GM23248 (cell line): Measurements from ENCODE around the gene BTAF1. TPM values are rescaled to one million over a fixed set of nuclear protein-coding genes. Genes with fewer than 3 reads are reported as not detected.

Experiments used
- DNase-seq: peaks from one replicate; pipeline ENCODE4 v3.0.0-alpha.2; 2015
- H2AFZ ChIP-seq: fragments of 200-600 bp; sonication (generic); 2 replicates; pipeline ENCODE4 v1.6.1; 2016; ENCODE audit warnings: antibody characterized with exemption
- H3F3A ChIP-seq: fragments of 200-600 bp; sonication (generic); 2 replicates; pipeline ENCODE4 v1.6.1; 2016; ENCODE audit warnings: mild to moderate bottlenecking, antibody characterized with exemption, mixed run types; ENCODE audit not compliant: insufficient read depth
- H3K27ac ChIP-seq: fragments of 200-600 bp; sonication (generic); 2 replicates; pipeline ENCODE4 v1.5.1; 2016; ENCODE audit warnings: mild to moderate bottlenecking
- H3K27me3 ChIP-seq: fragments of 200-600 bp; sonication (generic); replicated peaks from 2 replicates; pipeline ENCODE4 v1.6.1; 2016; ENCODE audit warnings: mild to moderate bottlenecking; ENCODE audit not compliant: insufficient read depth
- H3K36me3 ChIP-seq: fragments of 200-600 bp; sonication (generic); 2 replicates; pipeline ENCODE4 v1.6.1; 2016; ENCODE audit warnings: low read depth, mild to moderate bottlenecking
- H3K4me1 ChIP-seq: fragments of 200-600 bp; sonication (generic); 2 replicates; pipeline ENCODE4 v1.6.1; 2016; ENCODE audit warnings: mild to moderate bottlenecking; ENCODE audit not compliant: insufficient read depth
- H3K4me2 ChIP-seq: fragments of 200-600 bp; sonication (generic); one replicate; pipeline ENCODE4 v1.6.1; 2016; ENCODE audit warnings: mild to moderate bottlenecking; ENCODE audit not compliant: unreplicated experiment
- H3K4me3 ChIP-seq: fragments of 200-600 bp; sonication (generic); 2 replicates; pipeline ENCODE4 v1.5.1; 2016; ENCODE audit warnings: mild to moderate bottlenecking
- H3K79me2 ChIP-seq: fragments of 200-600 bp; sonication (generic); 2 replicates; pipeline ENCODE4 v1.6.1; 2016; ENCODE audit warnings: mild to moderate bottlenecking; ENCODE audit not compliant: insufficient read depth
- H3K9ac ChIP-seq: fragments of 200-600 bp; sonication (generic); 2 replicates; pipeline ENCODE4 v1.6.1; 2016; ENCODE audit warnings: mild to moderate bottlenecking
- H3K9me2 ChIP-seq: fragments of 200-600 bp; sonication (generic); 2 replicates; pipeline ENCODE4 v1.6.1; 2016; ENCODE audit warnings: mixed run types, mild to moderate bottlenecking, moderate library complexity; ENCODE audit not compliant: insufficient read depth
- H3K9me3 ChIP-seq: fragments of 200-600 bp; sonication (generic); one replicate; pipeline ENCODE4 v1.6.1; 2017; ENCODE audit warnings: low read depth
- H4K20me1 ChIP-seq: fragments of 200-600 bp; sonication (generic); 2 replicates; pipeline ENCODE4 v1.6.0; 2016; ENCODE audit not compliant: insufficient read depth
- EZH2 ChIP-seq: fragments of 200-600 bp; sonication (generic); IDR thresholded peaks from 2 replicates; pipeline ENCODE4 v1.6.1; 2018; ENCODE audit warnings: antibody characterized with exemption, mild to moderate bottlenecking; ENCODE audit not compliant: insufficient read depth, poor library complexity, severe bottlenecking
- EZH2phosphoT487 ChIP-seq: fragments of 200-600 bp; sonication (generic); IDR thresholded peaks from 2 replicates; pipeline ENCODE4 v1.6.1; 2018; ENCODE audit warnings: antibody characterized with exemption, moderate library complexity, mild to moderate bottlenecking, low read depth; ENCODE audit not compliant: insufficient read depth
- WGBS, 2 experiments: methylation state at CpG; one replicate each; pipeline ENCODE4 v1.1.6; 2015 to 2017; ENCODE audit warnings: low lambda C conversion rate in 2 of 2, low coverage in 1 of 2; ENCODE audit errors: missing lambda C conversion rate in 2 of 2; 5-methylcytosine and 5-hydroxymethylcytosine counted together
- in situ Hi-C: fragments of 300-500 bp; cut with MboI; formaldehyde crosslinking; loops from 2 replicates; pipeline ENCODE4 v1.15.0; 2020
- polyA plus RNA-seq: library from polyadenylated mRNA; unstranded; fragments of >200 nt; fragmentation: Nextera tagmentation; extraction: Ambion mirVana; gene quantifications from 2 replicates; pipeline ENCODE4 v1.2.1, GENCODE V29; 2016
- total RNA-seq: library from RNA; depleted of rRNA; stranded (reverse); fragments of >200 nt; shearing (Covaris generic); gene quantifications from 2 replicates; pipeline ENCODE4 v1.2.3, GENCODE V29; 2014

Gene BTAF1
- total and polyA plus RNA-seq, 2 experiments from 2014 or later = 17.0 to 29.2 TPM

- Histone ChIP-seq H3K9me3 (no peaks in the 10 kb centered on the region), H3K9me2 (no peaks in the 10 kb centered on the region), H4K20me1 (no peaks in the 10 kb centered on the region), H3K4me3 (no peak overlapping the region), H3K36me3 (no peaks in the 10 kb centered on the region), H3K9ac (no peak overlapping the region), H3K4me1 (peaks cover 1% of the 10 kb centered on the region), H3K4me2 (no peak overlapping the region), H2AFZ (no peak overlapping the region), H3K79me2 (no peaks in the 10 kb centered on the region), H3F3A (peaks cover 8% of the 10 kb centered on the region; the same call in 1 of the 2 replicates), H3K27ac (no peak overlapping the region), H3K27me3 (no peaks in the 10 kb centered on the region)
- DNase-seq = no peak
- in situ Hi-C loops = no loop called here
- 68 to 77% methylated on average over 3 of the region's 3 CpGs for WGBS, 2 experiments
- TF ChIP-seq EZH2 = no peak
- no peak for TF ChIP-seq EZH2phosphoT487
Measured at GRCh38 chr10:91896212-91896756, 27.3 kb upstream of the BTAF1 start.

GRCh38 chr10:91897421-91897820 is 26.1 kb upstream of the BTAF1 start:
- H3K9me2 ChIP-seq = no peaks in the 10 kb centered on the region
- H3K9ac ChIP-seq = no peak overlapping the region
- peaks cover 11% of the 10 kb centered on the region for H3K4me1 ChIP-seq
- no peaks in the 10 kb centered on the region for H3K36me3 ChIP-seq
- DNase-seq = no peak
- no peak overlapping the region for H3K4me2 ChIP-seq
- no peak overlapping the region for H3K4me3 ChIP-seq
- no peaks in the 10 kb centered on the region for H4K20me1 ChIP-seq
- no peaks in the 10 kb centered on the region for H3K79me2 ChIP-seq
- no peak overlapping the region for H2AFZ ChIP-seq
- WGBS, 2 experiments = 56% methylated on average over 8 of the region's 8 CpGs
- no peaks in the 10 kb centered on the region for H3K27me3 ChIP-seq
- H3K27ac ChIP-seq = no peak overlapping the region
- TF ChIP-seq EZH2phosphoT487 (no peak), EZH2 (no peak)
- H3F3A ChIP-seq = peaks cover 13% of the 10 kb centered on the region
- no peaks in the 10 kb centered on the region for H3K9me3 ChIP-seq
- in situ Hi-C loops = no loop called here

GRCh38 chr10:91901784-91902677 is 21.5 kb upstream of the BTAF1 start:
- Histone ChIP-seq H3K27ac (peak overlapping the region; percentile 29), H3K79me2 (no peaks in the 10 kb centered on the region), H3K9me2 (no peaks in the 10 kb centered on the region), H3K4me1 (peaks cover 11% of the 10 kb centered on the region), H3K9ac (no peak overlapping the region), H3K4me2 (peak overlapping the region; percentile 30), H2AFZ (no peak overlapping the region), H4K20me1 (no peaks in the 10 kb centered on the region), H3F3A (peaks cover 20% of the 10 kb centered on the region), H3K9me3 (no peaks in the 10 kb centered on the region), H3K36me3 (no peaks in the 10 kb centered on the region), H3K27me3 (no peaks in the 10 kb centered on the region), H3K4me3 (no peak overlapping the region)
- TF ChIP-seq EZH2 (no peak), EZH2phosphoT487 (no peak)
- peak; percentile 93 for DNase-seq
- 0 to 1% methylated on average over 2 of the region's 2 CpGs for WGBS, 2 experiments
- in situ Hi-C loops = loop anchor here (25.0 kb wide), 1 partner anchor 1015 kb away; no protein-coding TSS in a partner anchor

DNA sequence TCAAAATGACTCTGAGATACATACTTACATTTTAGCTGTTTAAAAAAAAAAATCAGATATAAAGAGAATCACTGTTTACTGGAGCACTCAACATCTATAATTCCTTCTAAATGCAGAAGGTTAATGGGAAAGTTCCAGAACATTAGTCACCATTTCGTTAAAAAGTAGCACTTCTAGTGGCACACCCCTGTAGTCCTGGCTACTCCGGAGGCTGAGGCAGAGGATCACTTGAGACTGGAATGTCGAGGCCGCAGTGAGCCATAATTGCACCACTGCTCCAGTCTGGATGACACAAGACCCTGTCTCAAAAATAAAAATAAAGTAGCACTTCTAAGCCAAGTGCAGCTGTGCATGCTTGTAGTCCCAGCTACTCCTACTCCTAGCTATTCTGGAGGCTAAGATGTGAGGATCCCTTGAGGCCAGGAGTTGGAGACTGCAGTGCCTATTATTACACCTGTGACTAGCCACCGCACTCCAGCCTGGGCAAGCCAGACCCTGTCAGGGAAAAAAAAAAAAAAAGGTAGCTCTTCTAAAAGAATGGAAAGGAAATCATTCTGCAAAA is 16.5 kb upstream of the BTAF1 start:
- H3K9ac ChIP-seq = no peak overlapping the region
- no peak overlapping the region for H3K4me2 ChIP-seq
- H3K9me2 ChIP-seq = no peaks in the 10 kb centered on the region
- H3K4me1 ChIP-seq = peaks cover 9% of the 10 kb centered on the region; the same call in 1 of the 2 replicates
- no peaks in the 10 kb centered on the region for H3K9me3 ChIP-seq
- in situ Hi-C loops = loop anchor here (25.0 kb wide), 1 partner anchor 1020 kb away; no protein-coding TSS in a partner anchor
- WGBS, 2 experiments = 44 to 45% methylated on average over 5 of the region's 5 CpGs
- no peak overlapping the region for H3K27ac ChIP-seq
- no peaks in the 10 kb centered on the region for H4K20me1 ChIP-seq
- H3K4me3 ChIP-seq = no peak overlapping the region
- peaks cover 10% of the 10 kb centered on the region for H3F3A ChIP-seq
- H3K36me3 ChIP-seq = no peaks in the 10 kb centered on the region
- no peak overlapping the region for H2AFZ ChIP-seq
- peak; percentile 65 for DNase-seq
- no peaks in the 10 kb centered on the region for H3K27me3 ChIP-seq
- no peaks in the 10 kb centered on the region for H3K79me2 ChIP-seq
- no peak for TF ChIP-seq EZH2phosphoT487
- TF ChIP-seq EZH2 = no peak
